MM.1S (cell line): ENCODE results near the gene PLA2G4B.

Source experiments
- DNase-seq: peaks from one replicate; pipeline ENCODE4 v3.0.0-alpha.2; 2015
- H2AFZ ChIP-seq: fragments of 300-600 bp; sonication (generic); 2 replicates; pipeline ENCODE4 v1.6.0; 2016; ENCODE audit warnings: antibody characterized with exemption, low read length
- H3F3A ChIP-seq: fragments of 300-600 bp; sonication (generic); 2 replicates; pipeline ENCODE4 v1.6.1; 2016; ENCODE audit warnings: mild to moderate bottlenecking, antibody characterized with exemption, low read length, moderate library complexity, mixed read lengths; ENCODE audit not compliant: insufficient read depth
- H3K27ac ChIP-seq: fragments of 300-600 bp; sonication (generic); 2 replicates; pipeline ENCODE4 v1.5.1; 2016; ENCODE audit warnings: mild to moderate bottlenecking, low read length
- H3K27me3 ChIP-seq: fragments of 300-600 bp; sonication (generic); replicated peaks from 2 replicates; pipeline ENCODE4 v1.6.0; 2016; ENCODE audit warnings: low read length; ENCODE audit not compliant: insufficient read depth
- H3K36me3 ChIP-seq: fragments of 300-600 bp; sonication (generic); replicated peaks from 2 replicates; pipeline ENCODE4 v1.6.1; 2016; ENCODE audit warnings: mild to moderate bottlenecking, low read length, mixed read lengths; ENCODE audit not compliant: insufficient read depth
- H3K4me1 ChIP-seq: fragments of 300-600 bp; sonication (generic); 2 replicates; pipeline ENCODE4 v1.6.1; 2016; ENCODE audit warnings: low read length, mixed read lengths
- H3K4me2 ChIP-seq: fragments of 300-600 bp; sonication (generic); 2 replicates; pipeline ENCODE4 v1.6.0; 2016; ENCODE audit warnings: low read depth, low read length
- H3K4me3 ChIP-seq: fragments of 300-600 bp; sonication (generic); 2 replicates; pipeline ENCODE4 v1.5.1; 2016; ENCODE audit warnings: low read length, mixed read lengths
- H3K79me2 ChIP-seq: fragments of 300-600 bp; sonication (generic); 2 replicates; pipeline ENCODE4 v1.6.1; 2016; ENCODE audit warnings: mixed run types, low read length, mixed read lengths
- H3K9ac ChIP-seq: fragments of 300-600 bp; sonication (generic); 2 replicates; pipeline ENCODE4 v1.6.1; 2016; ENCODE audit warnings: low read length, mixed read lengths
- H3K9me2 ChIP-seq: fragments of 300-600 bp; sonication (generic); replicated peaks from 2 replicates; pipeline ENCODE4 v1.6.1; 2016; ENCODE audit warnings: mild to moderate bottlenecking, low read length, mixed read lengths; ENCODE audit not compliant: insufficient read depth
- H3K9me3 ChIP-seq: fragments of 300-600 bp; sonication (generic); replicated peaks from 2 replicates; pipeline ENCODE4 v1.6.1; 2016; ENCODE audit warnings: mild to moderate bottlenecking, low read length, mixed read lengths; ENCODE audit not compliant: insufficient read depth
- H4K20me1 ChIP-seq: fragments of 300-600 bp; sonication (generic); 2 replicates; pipeline ENCODE4 v1.6.1; 2016; ENCODE audit warnings: mild to moderate bottlenecking, low read length, moderate library complexity, mixed read lengths; ENCODE audit not compliant: insufficient read depth
- CTCF ChIP-seq: fragments of 300-600 bp; sonication (generic); IDR thresholded peaks from 2 replicates; pipeline ENCODE4 v1.5.1; 2016; ENCODE audit warnings: antibody characterized with exemption, low read length, mixed read lengths
- EZH2 ChIP-seq: fragments of 300-600 bp; sonication (generic); optimal IDR thresholded peaks from 2 replicates; pipeline ENCODE3; 2017; ENCODE audit warnings: low read depth, mild to moderate bottlenecking, antibody characterized with exemption, low read length, mixed read lengths
- EZH2phosphoT487 ChIP-seq: fragments of 300-600 bp; sonication (generic); IDR thresholded peaks from 2 replicates; pipeline ENCODE4 v1.6.1; 2018; ENCODE audit warnings: antibody characterized with exemption, low read length

PLA2G4B gene

DNA sequence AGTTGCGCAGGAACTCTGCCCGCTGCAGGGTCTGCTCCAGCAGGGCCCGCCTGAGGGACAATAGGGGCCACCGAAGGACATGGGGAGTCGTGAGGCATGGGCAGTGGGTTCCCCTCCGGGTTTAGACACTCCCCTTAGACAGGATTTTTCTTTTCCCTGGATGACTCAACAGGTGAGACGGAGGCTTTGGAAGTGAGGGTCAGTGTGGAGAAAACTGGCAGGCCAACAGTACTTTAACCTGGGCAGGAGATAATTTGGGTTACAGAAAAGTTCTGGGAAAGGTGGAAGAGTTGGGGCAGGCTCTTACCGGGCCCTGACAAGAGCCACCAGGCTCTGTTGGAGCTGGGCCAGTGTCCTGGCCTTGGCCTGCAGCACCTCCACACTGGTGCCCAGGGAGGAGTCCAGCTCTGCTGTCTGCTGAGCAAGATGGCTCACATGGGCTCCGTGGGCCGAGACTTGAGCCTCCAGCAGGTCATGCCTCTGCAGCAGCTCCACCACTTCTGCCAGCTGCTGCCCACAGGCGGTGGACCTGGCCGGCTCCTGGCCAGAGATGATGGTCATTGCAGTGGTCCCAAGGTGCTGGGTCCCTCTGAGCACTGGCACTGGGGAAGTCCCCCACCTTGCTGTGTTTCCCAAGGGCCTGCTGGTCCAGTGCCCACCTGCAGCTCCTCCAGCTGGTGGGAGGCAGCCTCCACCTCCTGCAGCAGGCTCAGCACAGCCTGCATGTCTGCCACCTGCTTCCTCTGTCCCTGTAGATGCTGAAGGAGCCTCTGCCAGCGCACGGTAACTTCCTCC is 44.2 kb downstream of the PLA2G4B start:
- H3K79me2 ChIP-seq = no peaks in the 10 kb centered on the region
- no peaks in the 10 kb centered on the region for H3K4me1 ChIP-seq
- no peaks in the 10 kb centered on the region for H4K20me1 ChIP-seq
- H3K4me2 ChIP-seq = no peak overlapping the region
- H3K9me2 ChIP-seq = no peaks in the 10 kb centered on the region
- no peaks in the 10 kb centered on the region for H3K9me3 ChIP-seq
- H3K9ac ChIP-seq = no peak overlapping the region
- H3K27ac ChIP-seq = no peak overlapping the region
- no peak for DNase-seq
- no peak overlapping the region for H2AFZ ChIP-seq
- H3F3A ChIP-seq = no peaks in the 10 kb centered on the region
- H3K4me3 ChIP-seq = no peak overlapping the region
- no peaks in the 10 kb centered on the region; the same call in 1 of the 2 replicates for H3K27me3 ChIP-seq
- no peaks in the 10 kb centered on the region for H3K36me3 ChIP-seq
- TF ChIP-seq CTCF (no peak), EZH2phosphoT487 (no peak), EZH2 (no peak)

DNA sequence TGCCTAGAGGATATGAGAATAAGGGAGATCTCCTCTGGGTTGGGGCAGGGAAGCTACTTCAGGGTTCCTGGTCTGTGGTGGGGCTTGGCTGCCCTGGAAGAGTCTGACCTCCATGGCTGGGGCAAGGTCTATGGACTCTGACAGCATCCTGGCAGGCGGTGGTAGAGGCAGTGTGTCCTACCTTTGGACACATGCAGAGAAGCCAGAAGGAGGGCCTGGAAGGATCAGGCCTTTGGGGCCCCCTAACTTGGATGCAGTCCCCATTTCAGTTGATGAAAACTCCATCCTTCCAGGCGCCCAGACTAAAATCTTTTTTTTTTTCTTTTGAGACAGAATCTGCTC is 44.8 kb downstream of the PLA2G4B start:
- no peak overlapping the region for H3K4me2 ChIP-seq
- TF ChIP-seq EZH2 (no peak), CTCF (no peak), EZH2phosphoT487 (no peak)
- no peaks in the 10 kb centered on the region for H3F3A ChIP-seq
- H3K27ac ChIP-seq = no peak overlapping the region
- no peak overlapping the region for H3K9ac ChIP-seq
- no peaks in the 10 kb centered on the region for H4K20me1 ChIP-seq
- H3K79me2 ChIP-seq = no peaks in the 10 kb centered on the region
- H3K9me3 ChIP-seq = no peaks in the 10 kb centered on the region
- H2AFZ ChIP-seq = no peak overlapping the region
- no peaks in the 10 kb centered on the region for H3K36me3 ChIP-seq
- no peaks in the 10 kb centered on the region for H3K9me2 ChIP-seq
- DNase-seq = no peak
- H3K4me3 ChIP-seq = no peak overlapping the region
- H3K4me1 ChIP-seq = no peaks in the 10 kb centered on the region
- H3K27me3 ChIP-seq = no peaks in the 10 kb centered on the region; the same call in 1 of the 2 replicates

GRCh38 chr15:41884458-41884857 is 45.8 kb downstream of the PLA2G4B start:
- Histone ChIP-seq H3K4me2 (no peak overlapping the region), H3K36me3 (no peaks in the 10 kb centered on the region), H3K4me1 (0 out of 2 replicates have a peak, but pooled peaks cover 2% of the 10 kb centered on the region), H3F3A (no peaks in the 10 kb centered on the region), H3K27me3 (no peaks in the 10 kb centered on the region; the same call in 1 of the 2 replicates), H3K27ac (no peak overlapping the region), H4K20me1 (no peaks in the 10 kb centered on the region), H2AFZ (no peak overlapping the region), H3K9ac (no peak overlapping the region), H3K4me3 (no peak overlapping the region), H3K9me3 (no peaks in the 10 kb centered on the region), H3K9me2 (no peaks in the 10 kb centered on the region), H3K79me2 (no peaks in the 10 kb centered on the region)
- TF ChIP-seq EZH2phosphoT487 (no peak), CTCF (no peak), EZH2 (no peak)
- no peak for DNase-seq
